Activated naive CD8-positive, alpha-beta T cell treated with anti-CD3 and anti-CD28 coated beads for 36 hours (primary cell): Measurements from ENCODE around the gene SENP5. TPM values are rescaled to one million over a fixed set of nuclear protein-coding genes. Genes with fewer than 3 reads are reported as not detected.

ENCODE experiments used
- total RNA-seq, 2 experiments: library from RNA; stranded (reverse); gene quantifications; one replicate each; pipeline ENCODE4 v1.2.3, GENCODE V29; 2021

Gene SENP5
- total RNA-seq, 2 experiments from 2014 or later, result 28.1 to 31.9 TPM

Other genes with a start within 250 kb of the SENP5 start
- gene NRROS, start 228.2 kb upstream of the SENP5 start, total RNA-seq, result 10 to 100 TPM; 21.2 to 22.0 TPM
- 1 to 10 TPM; 5.6 to 6.4 TPM for gene CEP19, start 155.7 kb upstream of the SENP5 start, total RNA-seq
- 10 to 100 TPM; 41.4 to 44.3 TPM for gene PIGX, start 155.5 kb upstream of the SENP5 start, total RNA-seq
- gene PAK2, start 128.1 kb upstream of the SENP5 start, total RNA-seq, result 10 to 100 TPM; 67.9 to 69.5 TPM
- gene NCBP2, start 74.6 kb downstream of the SENP5 start, total RNA-seq, result 100 to 1,000 TPM; 120 to 121 TPM
- under 1 TPM; 0.27 to 0.38 TPM for gene PIGZ, start 100.9 kb downstream of the SENP5 start, total RNA-seq
- 1 to 10 TPM; 2.7 TPM for gene MELTF, start 161.9 kb downstream of the SENP5 start, total RNA-seq